Myocyte (in vitro differentiated cells): ENCODE results near the gene FBXO5. TPM values are rescaled to one million over a fixed set of nuclear protein-coding genes. Genes with fewer than 3 reads are reported as not detected.
"Not testable (repeated sequence)": the region's sequence is repeated elsewhere in the genome, so short reads cannot be mapped to it uniquely, and the experiment has no call there.

Experiments used
- DNase-seq: peaks from one replicate; pipeline ENCODE4 v3.0.0-alpha.2; 2012; ENCODE audit warnings: low read depth
- total RNA-seq: library from RNA; depleted of rRNA; stranded (reverse); fragments of >200 nt; gene quantifications from 2 replicates; pipeline ENCODE4 v1.2.3, GENCODE V29; 2014

The FBXO5 gene
- total RNA-seq, 1 donor from 2014 or later, result 5.3 TPM

- no peak for DNase-seq
Measured at GRCh38 chr6:152993431-152993830, 10.6 kb upstream of the FBXO5 start.

DNA sequence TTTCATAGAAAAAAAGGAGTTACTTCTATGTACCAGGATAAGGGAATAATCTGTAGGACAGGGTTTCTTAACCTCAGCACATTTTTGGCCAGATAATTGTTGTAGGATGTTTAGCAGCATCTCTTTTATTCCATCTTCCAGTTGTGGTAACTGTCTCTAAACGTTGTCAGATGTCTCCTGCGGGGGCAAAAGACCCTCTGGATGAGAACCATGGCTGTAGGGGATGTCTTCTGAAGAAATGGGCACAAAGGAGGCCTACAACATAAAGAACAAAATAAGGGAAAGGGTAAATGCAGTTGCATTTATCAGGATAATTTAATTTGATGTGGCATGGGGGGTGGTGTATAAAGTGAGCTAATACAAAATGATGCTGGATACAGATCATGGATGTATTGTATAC, 4.1 kb upstream of the FBXO5 start:
- DNase-seq, result no peak

DNA sequence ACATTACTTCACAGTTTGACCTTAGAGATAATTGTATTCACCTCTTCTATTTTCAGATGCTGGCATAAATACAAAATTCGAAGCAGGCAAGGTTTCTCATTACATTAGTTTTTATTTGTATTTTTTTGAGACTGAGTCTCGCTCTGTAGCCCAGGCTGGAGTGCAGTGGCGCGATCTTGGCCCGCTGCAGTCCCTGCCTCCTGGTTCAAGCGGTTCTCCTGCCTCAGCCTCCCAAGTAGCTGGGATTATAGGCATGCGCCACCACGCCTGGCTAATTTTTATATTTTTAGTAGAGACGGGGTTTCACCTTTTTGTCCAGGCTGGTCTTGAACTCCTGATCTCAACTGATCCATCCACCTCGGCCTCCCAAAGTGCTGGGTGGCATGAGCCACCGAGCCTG, 2.5 kb upstream of the FBXO5 start:
- not testable (repeated sequence) for DNase-seq

GRCh38 chr6:152984513-152984872, 1.7 kb upstream of the FBXO5 start:
- no peak for DNase-seq

DNA sequence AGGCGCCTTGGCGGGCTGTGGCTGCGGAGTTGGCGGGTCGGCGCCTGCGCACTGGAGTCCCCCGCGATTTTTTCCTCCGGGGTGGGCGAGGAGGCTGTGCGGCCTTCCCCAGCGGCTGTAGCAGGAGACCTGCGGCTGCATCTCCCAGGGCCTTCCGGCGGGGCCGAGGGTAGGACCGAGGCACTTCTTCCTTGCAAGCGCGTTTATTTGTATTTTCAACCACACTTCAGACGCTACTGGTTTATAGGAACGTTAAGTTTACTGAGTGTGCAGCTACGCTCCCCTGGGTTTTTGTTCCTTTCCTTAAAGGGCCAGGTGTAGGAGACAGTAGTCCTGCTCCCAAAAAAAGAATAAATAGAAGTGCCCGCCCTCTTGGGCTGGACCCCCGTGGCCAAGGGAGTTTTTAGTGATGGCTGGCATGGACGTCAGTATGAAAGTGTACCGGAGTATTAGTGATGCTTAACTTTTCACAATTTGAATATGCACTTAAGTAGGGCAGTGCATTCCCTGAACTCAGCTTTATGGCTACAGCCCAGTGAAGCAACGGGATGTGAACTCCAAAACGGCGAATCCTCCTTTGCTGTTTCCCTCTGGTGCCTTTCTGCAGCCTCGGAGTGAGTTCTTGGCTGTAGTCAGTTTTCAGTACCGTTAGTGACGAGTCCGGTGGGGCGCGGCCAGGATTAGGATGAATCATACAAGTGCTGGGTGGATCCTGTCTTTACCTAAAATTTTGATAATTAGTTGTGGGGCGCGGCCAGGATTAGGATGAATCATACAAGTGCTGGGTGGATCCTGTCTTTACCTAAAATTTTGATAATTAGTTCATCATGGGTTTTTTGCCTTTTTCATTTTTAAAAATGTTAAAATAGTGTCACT, 1.0 kb upstream of the FBXO5 start:
- peak; percentile 71 for DNase-seq

DNA sequence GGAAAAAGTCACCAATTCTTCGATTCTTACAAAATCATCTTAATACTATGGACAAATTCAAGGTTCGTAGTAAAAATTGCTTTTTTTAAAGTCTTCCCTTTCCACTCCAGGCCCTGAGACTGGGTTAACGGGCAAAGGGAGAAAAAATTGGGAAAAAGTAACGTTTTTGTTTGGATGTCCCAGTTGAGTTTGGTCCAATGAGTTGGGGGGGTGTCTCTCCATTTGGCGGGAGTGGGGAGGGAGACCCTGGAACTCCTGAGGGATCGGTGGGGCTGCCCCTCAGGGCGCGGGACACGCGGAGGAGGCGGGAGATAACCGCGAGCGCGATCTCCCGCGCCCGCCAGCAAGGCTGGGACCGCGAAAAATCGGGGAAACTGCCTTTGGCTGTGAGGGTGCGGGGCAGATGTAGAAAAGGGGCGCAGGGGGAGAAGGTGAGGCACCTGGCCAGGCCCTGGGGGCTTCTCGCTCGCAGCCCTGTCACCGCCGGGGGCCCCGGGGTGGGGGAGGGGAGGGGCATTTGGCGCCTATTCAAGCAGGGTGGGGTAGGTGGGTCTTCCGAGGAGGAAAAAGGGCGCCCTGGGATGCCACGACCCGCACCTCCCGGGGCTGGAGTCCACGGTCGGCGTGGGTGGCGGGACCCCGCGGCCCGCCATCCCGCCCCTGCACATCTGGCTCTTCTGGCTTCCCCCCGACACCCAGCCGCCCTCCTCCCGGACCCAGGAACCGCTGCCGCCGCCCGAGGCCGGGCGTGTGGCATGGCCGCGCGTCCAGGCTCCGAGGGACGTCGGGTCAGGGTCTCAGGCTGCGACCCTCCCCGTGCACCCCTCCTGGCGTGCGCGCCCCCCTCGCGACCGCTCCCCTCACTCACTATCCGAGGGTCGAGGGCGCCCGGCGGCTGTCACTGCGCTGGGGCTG, 595 bp downstream of the FBXO5 start:
- no peak for DNase-seq

DNA sequence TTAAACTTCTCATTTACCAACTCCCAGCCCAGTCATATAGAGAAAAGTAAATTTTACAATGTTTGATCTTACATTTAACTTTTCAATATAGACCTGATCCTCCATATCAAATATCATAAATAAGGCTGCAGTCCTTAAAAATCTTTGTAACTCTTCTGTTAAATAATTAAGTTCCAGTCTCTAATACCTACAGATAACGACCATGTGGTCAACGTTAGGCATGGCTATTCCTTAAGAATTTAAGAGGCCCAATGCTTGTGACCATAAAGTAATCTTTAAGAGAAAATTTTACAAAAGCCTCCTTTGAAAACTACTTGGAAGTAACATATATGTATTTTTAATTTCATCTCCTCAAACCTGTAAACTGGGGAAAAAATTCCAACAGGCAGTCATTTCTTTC, 1.6 kb downstream of the FBXO5 start:
- DNase-seq, result no peak

DNA sequence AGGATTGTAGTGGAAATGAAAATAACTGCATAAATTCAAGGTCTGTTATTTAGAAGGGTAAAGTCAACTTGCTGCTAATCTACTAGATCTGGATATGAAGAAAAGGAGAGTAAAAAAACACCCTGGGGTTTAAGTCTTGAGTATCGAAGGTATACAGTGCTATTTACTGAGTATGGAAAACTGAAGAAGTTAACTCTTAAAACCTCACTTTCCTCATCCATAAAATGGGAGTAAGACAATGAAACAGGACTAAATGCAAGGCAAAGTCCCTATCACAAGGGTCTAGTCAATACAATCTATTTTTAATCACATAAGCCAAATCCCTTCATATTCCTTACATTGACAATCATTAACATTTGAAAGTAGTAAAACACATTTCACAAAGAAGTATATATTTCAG, 2.2 kb downstream of the FBXO5 start:
- DNase-seq, result no peak

DNA sequence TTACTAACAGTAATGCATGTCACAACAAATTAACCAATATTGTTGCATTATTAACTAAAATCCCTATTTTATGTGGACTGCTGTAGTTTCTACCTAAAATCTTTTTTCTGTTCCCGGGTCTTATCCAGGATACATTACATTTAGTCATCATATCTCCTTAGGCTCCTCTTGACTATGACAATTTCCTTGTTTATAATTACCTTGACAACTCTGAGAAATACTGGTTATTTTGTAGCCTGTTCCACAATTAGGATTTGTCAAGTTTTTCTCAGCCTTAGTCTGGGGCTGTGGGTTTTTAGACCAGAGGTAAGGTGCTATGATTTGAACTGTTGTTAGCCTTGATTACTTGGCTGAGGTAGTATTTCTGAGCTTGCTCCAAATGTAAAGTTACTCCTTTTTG, 3.7 kb downstream of the FBXO5 start:
- DNase-seq, result no peak

- DNase-seq, result no peak
Measured at GRCh38 chr6:152978058-152978457, 4.8 kb downstream of the FBXO5 start.

- DNase-seq, result no peak
Measured at GRCh38 chr6:152977556-152977955, 5.3 kb downstream of the FBXO5 start.

DNA sequence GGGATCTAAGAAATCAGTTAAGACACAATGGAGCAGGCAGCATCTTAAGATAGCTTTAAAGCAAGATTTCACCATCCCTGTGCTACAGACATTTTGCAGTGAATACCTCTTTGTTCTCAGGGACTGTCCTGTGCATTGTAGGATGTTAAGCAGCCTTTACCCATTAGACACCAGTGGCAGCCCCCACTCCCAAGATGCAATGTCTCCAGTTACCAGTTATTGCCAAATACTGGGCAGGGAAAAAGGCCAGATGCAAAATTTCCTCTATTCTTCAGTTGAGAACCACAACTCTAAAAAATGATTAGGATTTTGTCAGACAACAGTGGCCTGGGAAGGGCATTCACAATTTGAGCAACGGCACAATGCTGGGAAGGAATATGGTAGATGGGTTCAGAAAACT, 6.1 kb downstream of the FBXO5 start:
- no peak for DNase-seq

- no peak for DNase-seq
Measured at GRCh38 chr6:152975204-152975915, 7.5 kb downstream of the FBXO5 start.

DNA sequence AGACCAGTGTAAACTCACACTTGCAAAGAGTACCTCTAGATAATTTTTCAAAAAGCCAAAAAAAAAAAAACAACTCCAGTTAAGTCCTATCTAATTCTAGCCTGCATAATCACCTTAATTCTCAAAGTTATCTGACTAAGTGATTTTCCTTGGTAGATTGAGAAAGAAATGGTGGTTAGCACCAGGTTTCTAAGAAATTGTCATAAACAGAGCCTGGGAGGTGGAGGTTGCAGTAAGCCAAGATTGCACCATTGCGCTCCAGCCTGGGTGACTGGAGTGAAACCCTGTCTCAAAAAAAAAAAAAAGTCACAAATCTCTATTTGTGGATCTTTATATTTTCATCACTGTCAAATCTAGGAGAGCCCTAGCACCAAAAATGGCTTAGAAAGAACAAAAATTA, 8.9 kb downstream of the FBXO5 start:
- DNase-seq, result no peak

GRCh38 chr6:152969688-152970418, 13.0 kb downstream of the FBXO5 start:
- no peak for DNase-seq

GRCh38 chr6:152966168-152966894, 16.5 kb downstream of the FBXO5 start:
- DNase-seq, result not testable (repeated sequence)

DNA sequence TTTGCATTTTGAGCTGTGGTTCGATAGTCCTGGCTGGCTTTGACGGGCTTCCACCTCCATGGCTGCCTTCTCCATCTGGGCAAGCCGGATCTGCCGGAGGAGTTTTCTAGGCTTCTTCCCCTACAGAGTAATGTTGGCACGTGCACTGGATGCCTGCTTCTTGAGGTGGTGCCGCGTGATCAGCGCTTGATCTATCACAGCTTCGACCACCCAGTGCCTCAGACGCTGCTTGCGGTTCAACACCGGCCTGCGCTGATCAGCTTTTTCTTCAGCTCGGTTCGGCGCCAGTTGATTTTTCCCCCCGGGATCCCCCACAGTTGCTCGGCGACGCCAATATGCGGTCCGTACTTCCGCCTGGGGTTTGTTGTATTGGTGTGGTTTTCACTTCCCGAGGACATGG, 23.5 kb downstream of the FBXO5 start:
- DNase-seq, result no peak

GRCh38 chr6:152957796-152958195, 25.0 kb downstream of the FBXO5 start:
- DNase-seq, result no peak

GRCh38 chr6:152954443-152954842, 28.4 kb downstream of the FBXO5 start:
- no peak for DNase-seq

DNA sequence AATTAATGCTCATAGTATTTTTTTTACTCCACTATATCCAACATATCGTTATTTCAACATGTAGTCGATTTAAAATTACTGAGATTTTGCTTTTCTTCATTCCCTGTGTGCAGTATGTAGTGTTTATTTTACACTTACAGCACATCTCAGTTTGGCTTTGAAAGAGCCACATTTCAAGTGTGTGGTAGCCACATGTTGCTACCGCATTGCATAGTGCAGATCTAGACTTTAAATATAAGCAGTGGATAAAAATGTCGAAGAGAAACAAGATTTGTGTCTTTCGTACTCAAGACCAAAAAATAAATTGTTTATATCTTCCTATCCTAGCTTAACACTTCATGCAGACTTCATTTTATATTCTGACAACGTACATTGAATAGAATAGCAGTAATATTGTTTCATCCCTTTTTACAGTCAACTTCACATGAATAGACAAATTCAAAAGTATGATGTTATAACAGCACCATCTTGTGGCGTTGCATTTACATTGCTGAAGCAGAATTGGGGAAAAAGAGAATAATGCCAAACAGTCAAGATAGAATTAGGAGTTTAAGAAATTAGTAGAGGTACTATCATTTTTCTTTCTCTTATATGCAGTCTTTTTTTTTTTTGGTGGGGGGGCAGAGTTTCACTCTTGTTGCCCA, 29.9 kb downstream of the FBXO5 start:
- peak; percentile 47 for DNase-seq
